ENCODE results near the gene MTUS2.

Gene MTUS2

GRCh38 chr13:29129616-29130015, 309.5 kb downstream of the MTUS2 start:
- no peak for DNase-seq (ENCODE audit: low read depth)
- no peak for TF ChIP-seq POLR2A (IDR thresholded peaks at IDR 0.05; ENCODE audit: extremely low read depth, insufficient read length)
- TF ChIP-seq, protein P1, sequence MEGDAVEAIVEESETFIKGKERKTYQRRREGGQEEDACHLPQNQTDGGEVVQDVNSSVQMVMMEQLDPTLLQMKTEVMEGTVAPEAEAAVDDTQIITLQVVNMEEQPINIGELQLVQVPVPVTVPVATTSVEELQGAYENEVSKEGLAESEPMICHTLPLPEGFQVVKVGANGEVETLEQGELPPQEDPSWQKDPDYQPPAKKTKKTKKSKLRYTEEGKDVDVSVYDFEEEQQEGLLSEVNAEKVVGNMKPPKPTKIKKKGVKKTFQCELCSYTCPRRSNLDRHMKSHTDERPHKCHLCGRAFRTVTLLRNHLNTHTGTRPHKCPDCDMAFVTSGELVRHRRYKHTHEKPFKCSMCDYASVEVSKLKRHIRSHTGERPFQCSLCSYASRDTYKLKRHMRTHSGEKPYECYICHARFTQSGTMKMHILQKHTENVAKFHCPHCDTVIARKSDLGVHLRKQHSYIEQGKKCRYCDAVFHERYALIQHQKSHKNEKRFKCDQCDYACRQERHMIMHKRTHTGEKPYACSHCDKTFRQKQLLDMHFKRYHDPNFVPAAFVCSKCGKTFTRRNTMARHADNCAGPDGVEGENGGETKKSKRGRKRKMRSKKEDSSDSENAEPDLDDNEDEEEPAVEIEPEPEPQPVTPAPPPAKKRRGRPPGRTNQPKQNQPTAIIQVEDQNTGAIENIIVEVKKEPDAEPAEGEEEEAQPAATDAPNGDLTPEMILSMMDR (IDR thresholded peaks at IDR 0.05; ENCODE audit: low read depth, low read length) = no peak
- no peak for TF ChIP-seq MYC (IDR thresholded peaks at IDR 0.05; ENCODE audit: low read depth, low read length)
- TF ChIP-seq MAX (IDR thresholded peaks at IDR 0.05; ENCODE audit: low read depth, low read length) = no peak
- no peak overlapping the region for H3K4me3 ChIP-seq (ENCODE audit: low read depth, low read length)

- DNase-seq (ENCODE audit: low read depth) = no peak
- TF ChIP-seq POLR2A (IDR thresholded peaks at IDR 0.05; ENCODE audit: extremely low read depth, insufficient read length) (no peak), MYC (IDR thresholded peaks at IDR 0.05; ENCODE audit: low read depth, low read length) (no peak), MAX (IDR thresholded peaks at IDR 0.05; ENCODE audit: low read depth, low read length) (no peak)
- TF ChIP-seq, protein P1 (IDR thresholded peaks at IDR 0.05; ENCODE audit: low read depth, low read length) = no peak
Observed at GRCh38 chr13:29131159-29131558, 311.0 kb downstream of the MTUS2 start.

DNA sequence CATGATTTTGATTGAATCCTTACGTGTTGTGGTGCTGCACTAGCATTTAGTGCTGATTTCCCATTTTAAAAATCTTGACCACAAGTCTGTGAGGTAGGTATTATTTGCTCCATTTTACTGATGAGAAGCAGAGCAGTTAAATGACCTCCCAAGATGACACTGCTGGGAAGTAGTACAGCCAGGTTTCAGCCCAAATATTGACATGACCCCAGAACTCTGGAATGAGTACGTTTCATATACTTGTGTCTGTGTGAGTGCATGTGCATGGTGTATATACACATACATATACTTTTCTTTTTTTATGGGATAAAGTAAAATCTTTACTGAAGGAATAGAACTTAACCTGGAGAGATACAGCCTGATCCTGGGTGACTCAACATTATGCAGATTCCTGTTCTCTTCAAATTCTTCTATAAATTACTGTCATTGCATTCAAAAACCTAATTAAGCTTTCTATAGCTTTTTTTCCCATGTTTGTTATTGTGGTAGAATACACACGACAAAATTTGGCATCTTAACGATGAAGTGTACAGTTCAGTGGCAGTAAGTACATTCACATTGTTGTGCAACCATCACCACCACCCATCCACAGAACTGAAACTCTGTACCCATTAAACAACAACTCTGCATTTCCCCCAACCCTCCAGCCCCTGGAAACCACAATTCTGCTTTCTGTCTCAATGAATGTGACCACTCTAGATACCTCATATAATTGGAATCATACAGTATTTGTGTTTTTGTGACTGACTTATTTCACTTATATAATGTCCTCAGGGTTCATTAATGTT, 311.9 kb downstream of the MTUS2 start:
- no peak overlapping the region for H3K4me3 ChIP-seq (ENCODE audit: low read depth, low read length)
- no peak for TF ChIP-seq MAX (IDR thresholded peaks at IDR 0.05; ENCODE audit: low read depth, low read length)
- no peak for TF ChIP-seq POLR2A (IDR thresholded peaks at IDR 0.05; ENCODE audit: extremely low read depth, insufficient read length)
- no peak for TF ChIP-seq MYC (IDR thresholded peaks at IDR 0.05; ENCODE audit: low read depth, low read length)
- TF ChIP-seq, protein P1 (IDR thresholded peaks at IDR 0.05; ENCODE audit: low read depth, low read length) = no peak
- peak; percentile 11 for DNase-seq (ENCODE audit: low read depth)

More at GRCh38 chr13:29131159-29131558, 311.0 kb downstream of the MTUS2 start:
- H3K4me3 ChIP-seq (ENCODE audit: low read depth, low read length) = no peak overlapping the region

- no peak for DNase-seq (ENCODE audit: low read depth)
- TF ChIP-seq POLR2A (IDR thresholded peaks at IDR 0.05; ENCODE audit: extremely low read depth, insufficient read length) (no peak), MAX (IDR thresholded peaks at IDR 0.05; ENCODE audit: low read depth, low read length) (no peak), MYC (IDR thresholded peaks at IDR 0.05; ENCODE audit: low read depth, low read length) (no peak)
- TF ChIP-seq, protein P1 (IDR thresholded peaks at IDR 0.05; ENCODE audit: low read depth, low read length) = no peak
- no peak overlapping the region for H3K4me3 ChIP-seq (ENCODE audit: low read depth, low read length)
Observed at GRCh38 chr13:29136341-29136740, 316.2 kb downstream of the MTUS2 start.

DNA sequence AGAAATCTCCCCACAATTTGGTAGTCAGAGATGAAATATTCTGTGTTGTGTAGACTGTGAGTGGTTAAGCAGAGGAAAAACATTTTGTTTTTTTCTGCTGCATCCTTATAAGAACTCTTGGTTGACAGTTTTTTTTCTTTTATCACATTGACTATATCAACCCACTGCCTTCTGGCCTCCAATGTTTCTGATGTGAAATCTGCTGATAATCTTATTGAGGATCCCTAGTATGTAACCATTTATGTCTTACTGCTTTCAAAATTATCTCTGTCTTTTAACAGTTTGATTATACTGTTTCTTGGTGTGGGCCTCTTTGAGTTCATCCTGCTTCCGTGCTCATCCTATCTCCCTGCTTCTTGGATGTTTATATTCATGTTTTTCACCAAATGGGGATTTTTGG, 316.9 kb downstream of the MTUS2 start:
- no peak overlapping the region for H3K4me3 ChIP-seq (ENCODE audit: low read depth, low read length)
- TF ChIP-seq POLR2A (IDR thresholded peaks at IDR 0.05; ENCODE audit: extremely low read depth, insufficient read length) = no peak
- no peak for TF ChIP-seq MAX (IDR thresholded peaks at IDR 0.05; ENCODE audit: low read depth, low read length)
- TF ChIP-seq MYC (IDR thresholded peaks at IDR 0.05; ENCODE audit: low read depth, low read length) = no peak
- TF ChIP-seq, protein P1 (IDR thresholded peaks at IDR 0.05; ENCODE audit: low read depth, low read length) = no peak
- DNase-seq (ENCODE audit: low read depth) = no peak
